NCI-H1092 treated with DMSO at 0.1 percent for 48 hours (cell line): ENCODE measurements around the gene GAK.

Experiments used
- DNase-seq: peaks from one replicate; lab custom pipeline; 2025; lab: John Stamatoyannopoulos, UW

The GAK gene

DNA sequence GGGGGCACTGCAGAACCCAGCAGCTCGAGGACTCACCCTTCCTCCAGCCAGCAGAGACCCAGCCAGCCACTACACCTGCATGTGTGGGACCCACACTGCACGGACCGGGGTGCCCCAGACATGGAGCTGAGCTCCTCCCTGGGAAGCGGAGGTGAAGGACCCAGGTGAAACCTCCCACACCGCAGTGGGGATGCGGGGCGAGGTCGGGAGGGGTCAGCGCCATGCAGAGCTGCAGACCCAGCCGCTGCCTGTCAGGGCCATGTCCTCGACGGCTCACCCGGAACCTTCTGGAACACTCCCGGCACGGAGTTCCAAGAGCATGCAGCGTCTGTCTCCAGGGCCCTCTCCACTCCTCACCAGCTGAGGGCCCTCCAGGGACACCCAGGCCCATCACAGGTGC, 42.6 kb downstream of the GAK start:
- DNase-seq = no peak

DNA sequence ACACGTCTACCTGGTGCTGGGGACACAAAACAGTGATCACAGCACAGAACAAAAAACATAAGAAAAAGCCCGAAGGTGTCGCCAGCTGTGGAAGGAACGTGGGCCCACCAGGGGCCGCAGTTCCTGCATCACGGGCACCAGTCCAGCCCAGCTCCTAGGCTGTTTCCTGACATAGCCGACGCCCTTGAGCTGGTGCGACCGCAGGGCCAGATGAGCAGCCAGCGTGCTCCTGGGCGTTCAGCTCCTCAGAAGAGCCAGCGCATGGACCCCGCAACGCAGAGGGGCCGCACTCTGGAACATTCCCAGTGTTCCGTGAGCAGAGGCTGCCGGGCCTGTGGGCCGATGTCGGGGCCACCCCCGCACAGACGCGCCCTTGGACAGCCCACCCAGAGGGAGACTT, 44.1 kb downstream of the GAK start:
- no peak for DNase-seq

DNA sequence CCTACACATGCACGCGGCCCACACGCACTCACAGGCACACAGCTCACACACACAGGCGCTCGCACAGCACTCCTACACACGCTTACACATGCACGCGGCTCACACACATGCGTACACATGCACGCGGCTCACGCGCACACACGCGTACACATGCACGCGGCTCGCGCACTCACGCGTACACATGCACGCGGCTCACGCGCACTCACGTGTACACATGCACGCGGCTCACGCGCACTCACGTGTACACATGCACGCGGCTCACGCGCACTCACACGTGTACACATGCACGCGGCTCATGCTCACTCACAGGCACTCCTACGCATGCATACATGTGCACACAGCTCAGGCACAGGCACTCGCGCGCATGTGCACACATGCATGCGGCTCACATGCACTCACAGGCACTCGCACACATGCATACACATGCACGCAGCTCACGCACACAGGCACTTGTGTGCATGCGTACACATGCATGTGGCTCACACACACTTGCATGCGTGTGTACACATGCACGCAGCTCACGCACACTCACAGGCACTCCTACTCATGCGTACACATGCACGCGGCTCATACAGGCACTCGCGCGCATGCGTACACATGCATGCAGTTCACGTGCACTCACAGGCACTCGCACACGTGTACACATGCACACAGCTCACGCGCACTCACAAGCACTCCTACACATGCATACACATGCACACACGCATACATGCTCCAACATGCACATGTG, 44.9 kb downstream of the GAK start:
- DNase-seq = no peak

- DNase-seq = no peak
Observed at GRCh38 chr4:886244-886643, 45.9 kb downstream of the GAK start.

DNA sequence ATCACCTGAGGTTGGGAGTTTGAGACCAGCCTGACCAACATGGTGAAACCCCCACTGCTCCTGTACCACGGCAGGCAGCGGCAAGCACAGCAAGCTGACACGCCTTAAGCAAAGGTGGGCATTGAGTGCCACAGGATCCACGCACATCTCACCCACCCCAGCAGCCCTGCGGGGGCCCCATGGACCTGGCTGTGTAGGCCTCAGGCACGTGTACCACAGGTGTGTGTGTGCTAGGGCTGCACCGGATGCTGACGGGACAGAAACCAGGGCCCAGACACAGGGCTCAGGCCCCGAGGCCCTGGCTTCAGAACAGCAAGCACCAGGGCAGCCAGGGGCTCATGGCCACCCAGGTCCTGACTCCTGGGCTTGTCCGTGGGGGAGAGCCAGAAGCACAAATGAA, 46.8 kb downstream of the GAK start:
- no peak for DNase-seq

DNA sequence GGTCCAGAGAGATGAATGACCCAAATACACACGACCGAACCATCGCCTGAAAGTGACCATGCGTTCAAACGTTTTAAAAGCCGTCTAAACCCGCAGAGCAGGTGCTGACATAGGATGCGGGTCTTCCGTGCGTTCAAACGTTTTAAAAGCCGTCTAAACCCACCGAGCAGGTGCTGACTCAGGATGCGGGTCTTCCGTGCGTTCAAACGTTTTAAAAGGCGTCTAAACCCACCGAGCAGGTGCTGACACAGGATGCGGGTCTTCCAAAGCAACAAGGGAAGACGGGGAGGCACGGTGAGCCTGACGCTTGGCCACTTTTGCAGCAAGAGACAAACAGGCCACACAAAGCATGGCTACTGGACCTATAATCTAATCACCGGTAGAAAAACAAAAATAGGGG, 47.2 kb downstream of the GAK start:
- no peak for DNase-seq

- DNase-seq = no peak
Observed at GRCh38 chr4:884259-884658, 47.9 kb downstream of the GAK start.

DNA sequence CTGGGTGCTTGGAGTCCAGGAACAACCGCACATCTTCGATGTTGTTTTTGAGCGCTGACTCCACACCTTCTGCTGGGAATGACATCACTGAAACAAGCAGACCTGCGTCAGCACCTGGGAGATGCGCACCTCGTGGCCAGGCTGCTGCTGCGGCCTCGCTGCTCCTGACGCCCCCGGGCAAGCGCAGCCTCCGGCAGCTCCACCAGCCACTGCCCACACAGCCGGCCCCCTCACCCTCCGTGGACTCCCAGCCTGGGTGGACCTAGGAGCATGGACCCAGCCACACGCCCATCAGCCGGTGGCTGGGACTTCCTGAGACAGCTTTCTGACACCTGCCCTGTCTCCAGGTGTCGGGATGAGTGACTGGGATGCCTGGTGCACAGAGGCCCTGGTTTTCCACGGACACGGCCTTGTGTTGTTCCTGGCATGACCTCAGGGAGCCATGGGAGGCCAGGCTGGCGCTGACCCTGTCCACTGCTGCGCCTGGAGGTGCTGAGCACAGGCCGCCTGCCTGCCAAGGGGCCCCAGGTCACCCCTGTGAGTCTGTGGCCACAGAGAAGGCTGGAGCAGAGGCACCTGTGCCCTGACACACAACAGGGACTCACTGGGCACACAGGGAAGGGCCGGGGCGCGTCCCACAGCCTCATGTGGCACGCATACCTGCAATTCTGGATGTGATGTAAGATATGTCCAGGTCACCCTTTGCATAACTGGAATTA, 48.6 kb downstream of the GAK start:
- DNase-seq = no peak

- no peak for DNase-seq
Observed at GRCh38 chr4:882646-883045, 49.5 kb downstream of the GAK start.

DNA sequence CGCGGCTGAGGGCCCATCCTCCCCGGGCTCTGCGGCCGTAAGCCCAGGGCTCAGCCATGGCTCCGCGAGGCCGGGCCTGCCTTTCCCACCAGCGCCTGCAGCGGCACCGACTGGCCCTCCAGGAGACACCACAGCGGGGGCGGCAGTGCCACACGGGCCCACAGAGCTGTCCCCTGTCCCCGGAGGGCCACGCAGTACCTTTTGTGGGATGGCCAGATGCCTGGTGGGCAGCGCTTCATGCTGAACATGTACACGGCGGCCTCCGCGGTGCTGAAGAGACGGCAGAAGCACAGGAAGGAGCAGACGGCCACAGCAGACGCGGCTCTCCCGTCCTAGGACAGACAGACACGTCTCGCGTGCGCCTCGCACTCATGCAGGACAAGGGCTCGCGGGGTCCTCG, 50.4 kb downstream of the GAK start:
- DNase-seq = no peak

DNA sequence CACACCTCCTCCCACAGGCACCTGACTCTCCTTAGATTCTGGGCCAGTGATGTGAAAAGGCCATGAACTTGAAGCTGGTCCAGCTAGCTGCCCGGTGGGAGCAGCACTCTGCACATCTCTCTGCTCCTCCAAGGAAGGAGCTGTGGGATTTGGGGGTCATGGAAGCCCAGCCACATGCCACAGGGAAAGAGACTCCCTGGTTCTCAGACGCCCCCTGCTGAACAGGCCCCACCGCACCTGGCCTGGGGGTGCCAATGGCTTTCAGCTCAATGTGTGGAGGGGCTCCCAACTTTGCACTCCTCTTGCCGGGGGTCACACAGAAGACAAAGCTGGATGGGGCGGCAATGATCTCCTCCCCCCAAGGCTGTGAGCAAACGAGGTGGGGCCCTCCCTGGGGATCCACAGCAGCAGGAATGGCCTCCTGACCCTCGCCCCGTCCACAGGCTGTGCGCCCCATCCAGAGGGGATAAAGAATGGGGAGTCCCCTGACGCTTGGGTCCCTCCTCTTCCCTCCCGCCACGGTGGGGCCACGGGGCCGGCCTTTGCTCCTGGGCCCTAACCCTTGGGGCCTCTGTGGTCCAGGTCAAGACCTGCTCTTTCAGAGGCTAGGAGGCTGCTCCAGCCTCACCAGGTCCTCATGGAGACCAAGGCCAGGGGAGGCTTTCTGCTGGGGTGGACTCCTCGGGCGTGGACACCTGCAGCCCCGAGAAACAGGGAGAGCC, 51.3 kb downstream of the GAK start:
- no peak for DNase-seq

- no peak for DNase-seq
Observed at GRCh38 chr4:879729-880077, 52.4 kb downstream of the GAK start.

- DNase-seq = no peak
Observed at GRCh38 chr4:878796-879728, 53.1 kb downstream of the GAK start.

DNA sequence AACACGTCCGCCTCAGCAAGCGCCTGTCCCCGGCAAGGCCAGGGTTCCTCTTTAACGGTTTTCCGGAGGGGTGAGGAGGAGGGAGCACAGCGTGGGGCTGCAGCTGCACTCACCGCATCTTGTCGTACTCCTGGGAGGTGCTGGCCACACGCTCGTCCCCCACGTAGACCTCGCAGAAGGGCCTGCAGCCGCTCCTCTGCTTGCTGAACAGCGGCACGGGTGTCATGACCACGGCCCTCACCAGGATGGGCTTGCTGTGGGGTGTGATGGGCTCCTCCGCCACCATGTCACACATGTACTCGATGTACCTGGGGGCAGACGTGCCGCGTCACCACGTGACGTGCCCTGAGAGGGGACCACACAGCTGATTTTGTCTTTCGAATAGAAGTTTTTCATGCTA, 54.6 kb downstream of the GAK start:
- no peak for DNase-seq

DNA sequence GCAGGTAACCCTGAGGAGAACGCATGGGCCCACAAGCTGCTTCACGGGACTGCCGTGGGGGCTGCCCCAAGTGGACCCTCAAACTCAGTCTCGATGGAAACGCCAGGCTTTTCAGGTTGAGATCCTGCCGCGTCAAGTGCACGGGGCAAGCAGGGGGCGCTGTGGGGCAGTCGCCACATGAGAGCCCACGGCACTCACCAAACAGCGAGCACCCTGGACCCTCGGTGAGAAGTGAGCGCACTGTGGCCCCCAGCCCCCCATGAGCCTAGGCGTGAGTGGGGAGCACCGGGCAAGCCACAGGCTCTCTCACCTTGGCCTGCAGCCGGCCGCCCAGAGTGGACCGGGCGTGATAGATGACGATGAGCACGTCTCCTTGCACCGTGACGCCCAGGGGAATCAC, 55.3 kb downstream of the GAK start:
- no peak for DNase-seq

GRCh38 chr4:875818-876423, 56.2 kb downstream of the GAK start:
- no peak for DNase-seq

- no peak for DNase-seq
Observed at GRCh38 chr4:874971-875817, 56.9 kb downstream of the GAK start.

- no peak for DNase-seq
Observed at GRCh38 chr4:874056-874455, 58.1 kb downstream of the GAK start.

- no peak for DNase-seq
Observed at GRCh38 chr4:872241-872981, 59.7 kb downstream of the GAK start.

DNA sequence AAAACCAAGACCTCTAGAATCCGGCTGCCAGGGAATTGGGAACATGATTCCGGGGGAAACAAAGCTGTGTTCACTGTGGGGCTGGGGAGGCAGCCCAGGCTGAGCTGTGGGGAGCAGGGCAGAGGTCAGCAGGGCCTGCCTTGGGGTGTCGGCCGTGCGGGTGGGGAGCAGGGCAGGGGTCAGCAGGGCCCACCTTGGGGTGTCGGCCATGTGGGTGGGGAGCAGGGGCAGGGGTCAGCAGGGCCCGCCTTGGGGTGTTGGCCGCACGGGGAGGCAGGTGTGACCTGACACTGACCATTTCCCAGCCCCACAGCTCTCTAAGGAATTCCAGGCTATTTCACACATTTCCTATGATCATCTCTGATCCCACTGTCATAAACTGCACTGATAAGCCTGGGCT, 60.6 kb downstream of the GAK start:
- no peak for DNase-seq
